Muscle layer of duodenum (tissue), 2 donors: ENCODE data around the gene LGALS16.

Experiments used
- H3K27ac ChIP-seq: one replicate; pipeline ENCODE4 v1.7.0; 2013; ENCODE audit warnings: mild to moderate bottlenecking, low read length
- H3K27me3 ChIP-seq: one replicate; pipeline ENCODE4 v1.7.0; 2013; ENCODE audit warnings: low read depth, mild to moderate bottlenecking, control low read depth, low read length
- H3K36me3 ChIP-seq, 2 donors: one replicate each; pipeline ENCODE4 v1.7.0; 2013; ENCODE audit warnings: low read length in 2 of 2, control low read depth in 1 of 2, mild to moderate bottlenecking in 1 of 2; ENCODE audit not compliant: insufficient read depth in 2 of 2, control insufficient read depth in 1 of 2
- H3K4me1 ChIP-seq, 2 donors: one replicate each; pipeline ENCODE4 v1.7.0; 2013; ENCODE audit warnings: low read length in 2 of 2, mild to moderate bottlenecking in 2 of 2, control low read depth in 1 of 2, moderate library complexity in 1 of 2; ENCODE audit not compliant: insufficient read depth in 2 of 2, control insufficient read depth in 1 of 2
- H3K4me3 ChIP-seq, 2 donors: one replicate each; pipeline ENCODE4 v1.7.0; 2013; ENCODE audit warnings: low read length in 2 of 2, low read depth in 1 of 2, mild to moderate bottlenecking in 1 of 2
- H3K9me3 ChIP-seq, 2 donors: one replicate each; pipeline ENCODE4 v1.7.0; 2013; ENCODE audit warnings: low read length in 2 of 2, control low read depth in 1 of 2, mild to moderate bottlenecking in 1 of 2; ENCODE audit not compliant: control insufficient read depth in 1 of 2
- donor health status: healthy.

The LGALS16 gene

GRCh38 chr19:39696387-39696786 is 40.7 kb downstream of the LGALS16 start:
- no peaks in the 10 kb centered on the region for H3K27me3 ChIP-seq
- H3K9me3 ChIP-seq, result no peaks in the 10 kb centered on the region
- H3K27ac ChIP-seq, result no peak overlapping the region
- no peaks in the 10 kb centered on the region for H3K4me1 ChIP-seq
- H3K36me3 ChIP-seq, result no peaks in the 10 kb centered on the region
- no peak overlapping the region for H3K4me3 ChIP-seq

GRCh38 chr19:39698535-39698934 is 42.8 kb downstream of the LGALS16 start:
- Histone ChIP-seq H3K9me3 (no peaks in the 10 kb centered on the region), H3K27me3 (no peaks in the 10 kb centered on the region), H3K4me3 (no peak overlapping the region), H3K27ac (no peak overlapping the region), H3K4me1 (no peaks in the 10 kb centered on the region), H3K36me3 (no peaks in the 10 kb centered on the region)

GRCh38 chr19:39701291-39701690 is 45.6 kb downstream of the LGALS16 start:
- Histone ChIP-seq H3K4me1 (no peaks in the 10 kb centered on the region), H3K9me3 (no peaks in the 10 kb centered on the region), H3K36me3 (no peaks in the 10 kb centered on the region), H3K27ac (no peak overlapping the region), H3K4me3 (no peak overlapping the region), H3K27me3 (no peaks in the 10 kb centered on the region)

GRCh38 chr19:39704181-39705044 is 48.7 kb downstream of the LGALS16 start, which contains the start of gene LGALS14:
TSS of gene LGALS14 (plus strand) at chr19:39704481. CDS start at chr19:39704529, 48 bp downstream.
- H3K4me3 ChIP-seq, result no peak within 1 kb of the TSS
- H3K9me3 ChIP-seq, result no peaks in the 10 kb centered on the region
- no peaks in the 10 kb centered on the region for H3K4me1 ChIP-seq

GRCh38 chr19:39705578-39706188 is 50.0 kb downstream of the LGALS16 start:
- no peaks in the 10 kb centered on the region for H3K36me3 ChIP-seq
- no peak overlapping the region for H3K4me3 ChIP-seq
- H3K9me3 ChIP-seq, result no peaks in the 10 kb centered on the region
- no peaks in the 10 kb centered on the region for H3K27me3 ChIP-seq
- no peak overlapping the region for H3K27ac ChIP-seq
- no peaks in the 10 kb centered on the region for H3K4me1 ChIP-seq

More at GRCh38 chr19:39704181-39705044, 48.7 kb downstream of the LGALS16 start, which contains the start of gene LGALS14:
- H3K27ac ChIP-seq, result no peak within 1 kb of the TSS
- no peaks in the 10 kb centered on the region for H3K27me3 ChIP-seq
- no peaks in the 10 kb centered on the region for H3K36me3 ChIP-seq

GRCh38 chr19:39708594-39708993 is 52.9 kb downstream of the LGALS16 start:
- Histone ChIP-seq H3K9me3 (peaks cover 0 to 2% of the 10 kb centered on the region in 2 donors), H3K4me1 (no peaks in the 10 kb centered on the region), H3K27ac (no peak overlapping the region), H3K36me3 (no peaks in the 10 kb centered on the region), H3K27me3 (no peaks in the 10 kb centered on the region), H3K4me3 (no peak overlapping the region)

GRCh38 chr19:39709026-39709872 is 53.5 kb downstream of the LGALS16 start:
- H3K27me3 ChIP-seq, result no peaks in the 10 kb centered on the region
- H3K4me1 ChIP-seq, result no peaks in the 10 kb centered on the region
- H3K27ac ChIP-seq, result no peak overlapping the region
- no peak overlapping the region for H3K4me3 ChIP-seq
- no peaks in the 10 kb centered on the region for H3K36me3 ChIP-seq
- peaks cover 0 to 2% of the 10 kb centered on the region in 2 donors for H3K9me3 ChIP-seq
